Measurements from ENCODE around the gene POGLUT3. TPM values are rescaled to one million over a fixed set of nuclear protein-coding genes. Genes with fewer than 3 reads are reported as not detected.

POGLUT3 gene
- total RNA-seq, 4 donors from 2014 or later = 30.0 to 106 (median 51.1) TPM

- Histone ChIP-seq H3K27me3 (no peaks in the 10 kb centered on the region), H3K36me3 (no peaks in the 10 kb centered on the region), H3K27ac (no peak overlapping the region), H3K4me3 (no peak overlapping the region), H3K4me1 (no peaks in the 10 kb centered on the region), H3K9me3 (no peaks in the 10 kb centered on the region)
- intact Hi-C loops (cut with DNase I; ENCODE audit: low total_unique reads) = no loop called here
- TF ChIP-seq CTCF (IDR thresholded peaks at IDR 0.05) (no peak), POLR2A (IDR thresholded peaks at IDR 0.05) (no peak)
- no peak for DNase-seq
Observed at GRCh38 chr11:108516125-108516524, 17.9 kb upstream of the POGLUT3 start.

- no peaks in the 10 kb centered on the region for H3K36me3 ChIP-seq
- H3K4me1 ChIP-seq = no peaks in the 10 kb centered on the region
- H3K4me3 ChIP-seq = no peak overlapping the region
- TF ChIP-seq CTCF (IDR thresholded peaks at IDR 0.05) = no peak
- no peak for TF ChIP-seq POLR2A (IDR thresholded peaks at IDR 0.05)
- H3K27ac ChIP-seq = no peak overlapping the region
- no peak for DNase-seq
- H3K27me3 ChIP-seq = no peaks in the 10 kb centered on the region
- intact Hi-C loops (cut with DNase I; ENCODE audit: low total_unique reads) = no loop called here
- H3K9me3 ChIP-seq = no peaks in the 10 kb centered on the region
Observed at GRCh38 chr11:108512708-108513107, 14.5 kb upstream of the POGLUT3 start.

GRCh38 chr11:108511851-108512474 lies 13.8 kb upstream of the POGLUT3 start:
- H3K9me3 ChIP-seq = no peaks in the 10 kb centered on the region
- no peak overlapping the region for H3K4me3 ChIP-seq
- intact Hi-C loops (cut with DNase I; ENCODE audit: low total_unique reads) = no loop called here
- H3K27ac ChIP-seq = no peak overlapping the region
- H3K4me1 ChIP-seq = no peaks in the 10 kb centered on the region
- DNase-seq = no peak
- H3K36me3 ChIP-seq = no peaks in the 10 kb centered on the region
- no peaks in the 10 kb centered on the region for H3K27me3 ChIP-seq
- TF ChIP-seq POLR2A (IDR thresholded peaks at IDR 0.05) = no peak
- no peak for TF ChIP-seq CTCF (IDR thresholded peaks at IDR 0.05)

- no peak for DNase-seq
- Histone ChIP-seq H3K36me3 (no peaks in the 10 kb centered on the region), H3K27me3 (no peaks in the 10 kb centered on the region), H3K27ac (no peak overlapping the region), H3K4me3 (no peak overlapping the region), H3K4me1 (no peaks in the 10 kb centered on the region), H3K9me3 (no peaks in the 10 kb centered on the region)
- TF ChIP-seq POLR2A (IDR thresholded peaks at IDR 0.05) (no peak), CTCF (IDR thresholded peaks at IDR 0.05) (no peak)
- intact Hi-C loops (cut with DNase I; ENCODE audit: low total_unique reads) = no loop called here
Observed at GRCh38 chr11:108508653-108509593, 10.7 kb upstream of the POGLUT3 start.

GRCh38 chr11:108501396-108501795 lies 3.2 kb upstream of the POGLUT3 start:
- H3K4me3 ChIP-seq = no peak overlapping the region
- TF ChIP-seq POLR2A (IDR thresholded peaks at IDR 0.05) (no peak), CTCF (IDR thresholded peaks at IDR 0.05) (no peak)
- no peaks in the 10 kb centered on the region for H3K9me3 ChIP-seq
- H3K27ac ChIP-seq = no peak overlapping the region
- DNase-seq = no peak
- H3K36me3 ChIP-seq = no peaks in the 10 kb centered on the region
- no peaks in the 10 kb centered on the region for H3K4me1 ChIP-seq
- H3K27me3 ChIP-seq = no peaks in the 10 kb centered on the region
- intact Hi-C loops (cut with DNase I; ENCODE audit: low total_unique reads) = no loop called here

All from uterus (tissue), 4 donors.